Measurements from ENCODE around the gene SLC11A2. TPM values are rescaled to one million over a fixed set of nuclear protein-coding genes. Genes with fewer than 3 reads are reported as not detected.

Gene SLC11A2
- polyA plus RNA-seq, 1 of the 3 experiments (the other 2 are of a cell fraction) = 27.7 TPM

DNA sequence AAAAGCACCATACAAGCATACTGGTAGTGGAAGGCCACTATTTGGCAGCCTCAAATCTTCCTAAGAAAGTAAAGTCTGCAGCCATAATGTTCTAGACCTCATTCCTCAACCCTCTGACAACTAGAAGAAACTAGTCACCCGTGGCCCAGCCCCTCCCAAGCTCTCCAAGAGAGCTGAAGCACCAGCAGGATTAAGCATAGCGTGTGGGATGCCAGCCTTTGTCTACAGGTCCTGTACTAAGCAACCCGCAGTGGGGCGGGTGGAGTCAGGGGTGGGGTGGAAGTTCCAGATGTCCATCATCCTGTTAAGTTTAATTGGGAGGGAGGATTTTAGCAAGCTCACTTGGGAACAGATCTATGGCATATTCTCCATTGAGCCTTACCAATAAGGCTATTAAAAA is 14.2 kb downstream of the SLC11A2 start:
- 95% methylated on average over 4 of the region's 4 CpGs for WGBS (ENCODE audit: low lambda C conversion rate)
- POLR2A ChIA-PET = no interaction called here
- H2AFZ ChIP-seq (ENCODE audit: low read depth) = no peak overlapping the region
- H3K4me2 ChIP-seq = no peak overlapping the region
- H3K36me3 ChIP-seq (replicated peaks in 1 of 2; ENCODE audit: control insufficient read depth in 1 of 2, insufficient read depth in 2 of 2, low read length in 1 of 2) = peaks cover 3% of the 10 kb centered on the region in 2 experiments
- H3F3A ChIP-seq (replicated peaks; ENCODE audit: insufficient read depth) = no peaks in the 10 kb centered on the region
- TF ChIP-seq, protein P1, sequence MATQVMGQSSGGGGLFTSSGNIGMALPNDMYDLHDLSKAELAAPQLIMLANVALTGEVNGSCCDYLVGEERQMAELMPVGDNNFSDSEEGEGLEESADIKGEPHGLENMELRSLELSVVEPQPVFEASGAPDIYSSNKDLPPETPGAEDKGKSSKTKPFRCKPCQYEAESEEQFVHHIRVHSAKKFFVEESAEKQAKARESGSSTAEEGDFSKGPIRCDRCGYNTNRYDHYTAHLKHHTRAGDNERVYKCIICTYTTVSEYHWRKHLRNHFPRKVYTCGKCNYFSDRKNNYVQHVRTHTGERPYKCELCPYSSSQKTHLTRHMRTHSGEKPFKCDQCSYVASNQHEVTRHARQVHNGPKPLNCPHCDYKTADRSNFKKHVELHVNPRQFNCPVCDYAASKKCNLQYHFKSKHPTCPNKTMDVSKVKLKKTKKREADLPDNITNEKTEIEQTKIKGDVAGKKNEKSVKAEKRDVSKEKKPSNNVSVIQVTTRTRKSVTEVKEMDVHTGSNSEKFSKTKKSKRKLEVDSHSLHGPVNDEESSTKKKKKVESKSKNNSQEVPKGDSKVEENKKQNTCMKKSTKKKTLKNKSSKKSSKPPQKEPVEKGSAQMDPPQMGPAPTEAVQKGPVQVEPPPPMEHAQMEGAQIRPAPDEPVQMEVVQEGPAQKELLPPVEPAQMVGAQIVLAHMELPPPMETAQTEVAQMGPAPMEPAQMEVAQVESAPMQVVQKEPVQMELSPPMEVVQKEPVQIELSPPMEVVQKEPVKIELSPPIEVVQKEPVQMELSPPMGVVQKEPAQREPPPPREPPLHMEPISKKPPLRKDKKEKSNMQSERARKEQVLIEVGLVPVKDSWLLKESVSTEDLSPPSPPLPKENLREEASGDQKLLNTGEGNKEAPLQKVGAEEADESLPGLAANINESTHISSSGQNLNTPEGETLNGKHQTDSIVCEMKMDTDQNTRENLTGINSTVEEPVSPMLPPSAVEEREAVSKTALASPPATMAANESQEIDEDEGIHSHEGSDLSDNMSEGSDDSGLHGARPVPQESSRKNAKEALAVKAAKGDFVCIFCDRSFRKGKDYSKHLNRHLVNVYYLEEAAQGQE (IDR thresholded peaks at IDR 0.05; ENCODE audit: low read depth, low read length) = no peak
- no peaks in the 10 kb centered on the region for H3K9me2 ChIP-seq
- H3K79me2 ChIP-seq (ENCODE audit: insufficient read depth) = peaks cover 72% of the 10 kb centered on the region
- H3K9me3 ChIP-seq = no peaks in the 10 kb centered on the region
- H3K27me3 ChIP-seq (ENCODE audit: insufficient read depth) = no peaks in the 10 kb centered on the region
- no peak overlapping the region for H3K4me3 ChIP-seq (ENCODE audit: low read depth in 2 of 2, low read length in 1 of 2)
- CTCF ChIA-PET = interaction anchor here (1.6 kb wide), 1 partner anchor 24 kb away, joined by 6 read pairs; no protein-coding TSS in a partner anchor
- DNase-seq = no peak
- no peak overlapping the region for H3K9ac ChIP-seq
- H3K4me1 ChIP-seq (ENCODE audit: control insufficient read depth in 1 of 2, insufficient read depth in 2 of 2, low read depth in 1 of 2, low read length in 1 of 2) = no peaks in the 10 kb centered on the region
- no peak overlapping the region for H3K27ac ChIP-seq (ENCODE audit: low read depth in 2 of 2, low read length in 1 of 2)
- H4K20me1 ChIP-seq (ENCODE audit: insufficient read depth) = peaks cover 5% of the 10 kb centered on the region; the same call in 1 of the 2 replicates

DNA sequence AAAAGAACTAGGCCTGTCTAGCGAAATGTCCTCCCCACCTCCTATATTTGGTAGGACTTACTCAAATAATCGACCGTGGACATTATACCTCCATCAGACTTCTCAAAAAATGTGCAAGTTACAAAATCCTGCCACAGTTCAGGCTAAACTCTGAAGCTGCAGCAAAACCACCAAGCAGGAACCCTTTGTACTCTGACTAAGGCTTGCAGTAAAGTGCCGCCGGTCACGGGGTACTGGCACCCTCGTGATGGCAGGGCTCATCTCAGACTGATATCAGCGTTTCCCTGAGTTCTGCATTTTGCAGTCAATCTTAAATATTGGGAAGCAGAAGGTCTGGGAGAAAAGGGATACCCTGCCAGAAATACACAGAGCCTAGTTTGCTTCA is 17.1 kb downstream of the SLC11A2 start:
- H3K9ac ChIP-seq = no peak overlapping the region
- WGBS (ENCODE audit: low lambda C conversion rate) = 95% methylated on average over 8 of the region's 8 CpGs
- no peaks in the 10 kb centered on the region for H3F3A ChIP-seq (replicated peaks; ENCODE audit: insufficient read depth)
- no peak overlapping the region for H3K4me3 ChIP-seq (ENCODE audit: low read depth in 2 of 2, low read length in 1 of 2)
- ChIA-PET CTCF (interaction anchor here (0.6 to 1.6 kb wide), 3 partner anchors 19 to 244 kb away, joined by 3 to 5 read pairs (median 4); no protein-coding TSS in a partner anchor), POLR2A (no interaction called here)
- H3K27ac ChIP-seq (ENCODE audit: low read depth in 2 of 2, low read length in 1 of 2) = no peak overlapping the region
- H3K36me3 ChIP-seq (replicated peaks in 1 of 2; ENCODE audit: control insufficient read depth in 1 of 2, insufficient read depth in 2 of 2, low read length in 1 of 2) = peaks cover 13 to 16% of the 10 kb centered on the region in 2 experiments
- H3K9me2 ChIP-seq = no peaks in the 10 kb centered on the region
- H3K4me1 ChIP-seq (ENCODE audit: control insufficient read depth in 1 of 2, insufficient read depth in 2 of 2, low read depth in 1 of 2, low read length in 1 of 2) = no peaks in the 10 kb centered on the region
- no peaks in the 10 kb centered on the region for H3K9me3 ChIP-seq
- peaks cover 45% of the 10 kb centered on the region for H3K79me2 ChIP-seq (ENCODE audit: insufficient read depth)
- H4K20me1 ChIP-seq (ENCODE audit: insufficient read depth) = peaks cover 5% of the 10 kb centered on the region; the same call in 1 of the 2 replicates
- H3K4me2 ChIP-seq = no peak overlapping the region
- DNase-seq = no peak
- no peaks in the 10 kb centered on the region for H3K27me3 ChIP-seq (ENCODE audit: insufficient read depth)
- no peak for TF ChIP-seq USF1 (IDR thresholded peaks at IDR 0.05; ENCODE audit: borderline replicate concordance, low read depth)
- no peak overlapping the region for H2AFZ ChIP-seq (ENCODE audit: low read depth)

GRCh38 chr12:51008329-51009055 is 17.7 kb downstream of the SLC11A2 start:
- Histone ChIP-seq H3K9me3 (no peaks in the 10 kb centered on the region), H4K20me1 (ENCODE audit: insufficient read depth) (peaks cover 5% of the 10 kb centered on the region; the same call in 1 of the 2 replicates), H2AFZ (ENCODE audit: low read depth) (no peak overlapping the region), H3K9me2 (no peaks in the 10 kb centered on the region), H3K4me1 (ENCODE audit: control insufficient read depth in 1 of 2, insufficient read depth in 2 of 2, low read depth in 1 of 2, low read length in 1 of 2) (no peaks in the 10 kb centered on the region), H3K4me2 (no peak overlapping the region), H3K36me3 (replicated peaks in 1 of 2; ENCODE audit: control insufficient read depth in 1 of 2, insufficient read depth in 2 of 2, low read length in 1 of 2) (peaks cover 18 to 19% of the 10 kb centered on the region in 2 experiments), H3K27ac (ENCODE audit: low read depth in 2 of 2, low read length in 1 of 2) (no peak overlapping the region), H3K27me3 (ENCODE audit: insufficient read depth) (no peaks in the 10 kb centered on the region), H3F3A (replicated peaks; ENCODE audit: insufficient read depth) (no peaks in the 10 kb centered on the region), H3K4me3 (ENCODE audit: low read depth in 2 of 2, low read length in 1 of 2) (no peak overlapping the region), H3K79me2 (ENCODE audit: insufficient read depth) (peaks cover 40% of the 10 kb centered on the region), H3K9ac (no peak overlapping the region)
- TF ChIP-seq SMC3 (IDR thresholded peaks at IDR 0.05; ENCODE audit: low read depth, low read length) (no peak), TAF1 (IDR thresholded peaks at IDR 0.05; ENCODE audit: borderline replicate concordance, low read depth, low read length) (no peak), GABPA (IDR thresholded peaks at IDR 0.05; ENCODE audit: low read depth) (no peak)
- no peak for DNase-seq
- ChIA-PET CTCF (interaction anchor here (1.0 to 1.6 kb wide), 2 partner anchors 19 to 244 kb away, joined by 3 to 5 read pairs; no protein-coding TSS in a partner anchor), POLR2A (no interaction called here)
- WGBS (ENCODE audit: low lambda C conversion rate) = 100% methylated on average over 1 of the region's 1 CpG
